Measurements from ENCODE around the gene TRABD2B. TPM values are rescaled to one million over a fixed set of nuclear protein-coding genes. Genes with fewer than 3 reads are reported as not detected.

TRABD2B gene
- total and polyA plus RNA-seq, 2 of the 4 experiments (the other 2 are of a cell fraction) = not detected

DNA sequence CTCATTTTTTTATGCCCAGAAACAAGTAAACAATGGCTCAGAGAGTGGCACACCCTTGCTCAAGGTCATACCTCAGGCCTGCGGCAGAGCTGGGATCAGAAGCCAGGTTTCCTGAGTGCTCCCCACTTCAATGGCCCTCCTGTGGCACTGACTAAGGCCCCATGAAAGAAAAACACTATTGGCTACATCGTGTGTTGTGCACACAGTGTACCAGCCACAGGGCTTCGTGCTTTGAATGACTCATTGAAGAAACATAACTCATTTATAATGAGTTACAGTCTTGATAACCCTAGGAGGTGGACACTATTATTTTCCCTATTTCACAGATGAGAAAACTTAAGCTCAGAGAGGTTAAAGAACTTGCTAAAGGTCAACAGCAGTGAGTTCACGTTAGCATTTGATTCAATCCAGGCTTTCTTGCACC, 91.2 kb downstream of the TRABD2B start:
- no peak overlapping the region for H2BK15ac ChIP-seq (ENCODE audit: low read depth, low read length)
- no peak overlapping the region for H3K4me2 ChIP-seq (ENCODE audit: low read depth, low read length)
- in situ Hi-C loops (cut with MboI; ENCODE audit: low sequenced_read_pairs) = no loop called here
- no peak overlapping the region for H4K5ac ChIP-seq (ENCODE audit: low read depth, low read length)
- dilution Hi-C loops (cut with HindIII; ENCODE audit: low sequenced_read_pairs, unreplicated experiment) = no loop called here
- no peaks in the 10 kb centered on the region for H3K9me1 ChIP-seq (ENCODE audit: insufficient read depth, low read length)
- no peaks in the 10 kb centered on the region for H4K20me1 ChIP-seq (ENCODE audit: insufficient read depth, low read length)
- ChIA-PET CTCF (no interaction called here), POLR2A (ENCODE audit: unreplicated experiment) (no interaction called here)
- WGBS, 2 experiments (ENCODE audit: extremely low coverage in 2 of 2, insufficient read length in 1 of 2) = 50% methylated on average over 1 of the region's 4 CpGs; no CpG with 5 or more reads in 1 of the 2 experiments
- TF ChIP-seq, protein P1, sequence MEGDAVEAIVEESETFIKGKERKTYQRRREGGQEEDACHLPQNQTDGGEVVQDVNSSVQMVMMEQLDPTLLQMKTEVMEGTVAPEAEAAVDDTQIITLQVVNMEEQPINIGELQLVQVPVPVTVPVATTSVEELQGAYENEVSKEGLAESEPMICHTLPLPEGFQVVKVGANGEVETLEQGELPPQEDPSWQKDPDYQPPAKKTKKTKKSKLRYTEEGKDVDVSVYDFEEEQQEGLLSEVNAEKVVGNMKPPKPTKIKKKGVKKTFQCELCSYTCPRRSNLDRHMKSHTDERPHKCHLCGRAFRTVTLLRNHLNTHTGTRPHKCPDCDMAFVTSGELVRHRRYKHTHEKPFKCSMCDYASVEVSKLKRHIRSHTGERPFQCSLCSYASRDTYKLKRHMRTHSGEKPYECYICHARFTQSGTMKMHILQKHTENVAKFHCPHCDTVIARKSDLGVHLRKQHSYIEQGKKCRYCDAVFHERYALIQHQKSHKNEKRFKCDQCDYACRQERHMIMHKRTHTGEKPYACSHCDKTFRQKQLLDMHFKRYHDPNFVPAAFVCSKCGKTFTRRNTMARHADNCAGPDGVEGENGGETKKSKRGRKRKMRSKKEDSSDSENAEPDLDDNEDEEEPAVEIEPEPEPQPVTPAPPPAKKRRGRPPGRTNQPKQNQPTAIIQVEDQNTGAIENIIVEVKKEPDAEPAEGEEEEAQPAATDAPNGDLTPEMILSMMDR (conservative IDR thresholded peaks at IDR 0.05; ENCODE audit: low read depth, low read length) = no peak
- TF ChIP-seq, protein P2, sequence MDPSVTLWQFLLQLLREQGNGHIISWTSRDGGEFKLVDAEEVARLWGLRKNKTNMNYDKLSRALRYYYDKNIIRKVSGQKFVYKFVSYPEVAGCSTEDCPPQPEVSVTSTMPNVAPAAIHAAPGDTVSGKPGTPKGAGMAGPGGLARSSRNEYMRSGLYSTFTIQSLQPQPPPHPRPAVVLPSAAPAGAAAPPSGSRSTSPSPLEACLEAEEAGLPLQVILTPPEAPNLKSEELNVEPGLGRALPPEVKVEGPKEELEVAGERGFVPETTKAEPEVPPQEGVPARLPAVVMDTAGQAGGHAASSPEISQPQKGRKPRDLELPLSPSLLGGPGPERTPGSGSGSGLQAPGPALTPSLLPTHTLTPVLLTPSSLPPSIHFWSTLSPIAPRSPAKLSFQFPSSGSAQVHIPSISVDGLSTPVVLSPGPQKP (IDR thresholded peaks at IDR 0.05; ENCODE audit: borderline replicate concordance, low read depth, low read length) = no peak
- TF ChIP-seq BHLHE40 (IDR thresholded peaks at IDR 0.05; ENCODE audit: low read depth, low read length) (no peak), MAZ (IDR thresholded peaks at IDR 0.05; ENCODE audit: borderline replicate concordance, low read depth, low read length) (no peak), FOS (IDR thresholded peaks at IDR 0.05; ENCODE audit: low read depth, low read length) (no peak), CHD1 (IDR thresholded peaks at IDR 0.05; ENCODE audit: low read depth, low read length) (no peak), MAFK (IDR thresholded peaks at IDR 0.05; ENCODE audit: low read depth, low read length) (no peak), RCOR1 (IDR thresholded peaks at IDR 0.05; ENCODE audit: insufficient replicate concordance, low read length) (no peak), RFX5 (IDR thresholded peaks at IDR 0.05; ENCODE audit: low read depth, low read length) (no peak), NFE2L2 (IDR thresholded peaks at IDR 0.05; ENCODE audit: low read depth, low read length) (no peak)
- TF ChIP-seq, protein P3, sequence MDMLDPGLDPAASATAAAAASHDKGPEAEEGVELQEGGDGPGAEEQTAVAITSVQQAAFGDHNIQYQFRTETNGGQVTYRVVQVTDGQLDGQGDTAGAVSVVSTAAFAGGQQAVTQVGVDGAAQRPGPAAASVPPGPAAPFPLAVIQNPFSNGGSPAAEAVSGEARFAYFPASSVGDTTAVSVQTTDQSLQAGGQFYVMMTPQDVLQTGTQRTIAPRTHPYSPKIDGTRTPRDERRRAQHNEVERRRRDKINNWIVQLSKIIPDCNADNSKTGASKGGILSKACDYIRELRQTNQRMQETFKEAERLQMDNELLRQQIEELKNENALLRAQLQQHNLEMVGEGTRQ (IDR thresholded peaks at IDR 0.05; ENCODE audit: low read depth, low read length) = no peak
- H3K27ac ChIP-seq (ENCODE audit: insufficient read depth, low read length) = no peak overlapping the region
- no peak overlapping the region for H4K91ac ChIP-seq (ENCODE audit: insufficient read depth, low read depth, low read length)
- H3K56ac ChIP-seq (ENCODE audit: extremely low read depth, insufficient read depth, low read length) = no peak overlapping the region
- H3K36me3 ChIP-seq (ENCODE audit: control insufficient read depth, insufficient read depth, low read length) = no peaks in the 10 kb centered on the region
- no peak overlapping the region for H2AK5ac ChIP-seq (ENCODE audit: low read depth, low read length)
- no peak overlapping the region for H3K14ac ChIP-seq (replicated peaks; ENCODE audit: low read depth, low read length)
- no peak overlapping the region for H3K18ac ChIP-seq (ENCODE audit: low read depth, low read length)
- no peak overlapping the region for H2BK20ac ChIP-seq (ENCODE audit: low read depth, low read length)
- H3K27me3 ChIP-seq (ENCODE audit: control insufficient read depth, insufficient read depth, low read length) = no peaks in the 10 kb centered on the region; the same call in none of the 2 replicates
- no peak overlapping the region for H3K9ac ChIP-seq (ENCODE audit: low read depth, low read length)
- no peak for DNase-seq
- no peak overlapping the region for H3K4me3 ChIP-seq (ENCODE audit: insufficient read depth, low read depth, low read length)
- H3K9me3 ChIP-seq (ENCODE audit: control insufficient read depth, insufficient read depth, low read length) = no peaks in the 10 kb centered on the region
- H2AFZ ChIP-seq (replicated peaks; ENCODE audit: low read length, poor library complexity) = no peak overlapping the region
- no peaks in the 10 kb centered on the region for H3K4me1 ChIP-seq (ENCODE audit: control insufficient read depth, insufficient read depth, low read length)
- no peak overlapping the region for H2BK5ac ChIP-seq (ENCODE audit: low read depth, low read length, poor library complexity, severe bottlenecking)
- H3K23ac ChIP-seq (ENCODE audit: low read depth, low read length) = no peak overlapping the region
- BruUV-seq (replicated peaks) = no TSS peak
- no peaks in the 10 kb centered on the region for H3K79me1 ChIP-seq (ENCODE audit: low read depth in 1 of 2, low read length in 2 of 2)
- ATAC-seq (ENCODE audit: low read depth) = no peak
- no peak overlapping the region for H3K4ac ChIP-seq (ENCODE audit: low read depth, low read length)
- no peak overlapping the region for H2BK120ac ChIP-seq (ENCODE audit: low read depth, low read length)
- H4K8ac ChIP-seq (ENCODE audit: low read depth in 2 of 2, low read length in 2 of 2) = no peak overlapping the region
- intact Hi-C loops (cut with micrococcal nuclease) = no loop called here
- no peak overlapping the region for H2AK9ac ChIP-seq (replicated peaks; ENCODE audit: low read depth, low read length, poor library complexity)
